Activated T-cell treated with anti-CD3 and anti-CD28 coated beads for 48 hours (primary cell): Measurements from ENCODE around the gene GNAQ.

ENCODE experiments used
- DNase-seq: peaks from one replicate; pipeline ENCODE4 v3.0.0-alpha.2; 2020; ENCODE audit warnings: low read depth

Gene GNAQ

DNA sequence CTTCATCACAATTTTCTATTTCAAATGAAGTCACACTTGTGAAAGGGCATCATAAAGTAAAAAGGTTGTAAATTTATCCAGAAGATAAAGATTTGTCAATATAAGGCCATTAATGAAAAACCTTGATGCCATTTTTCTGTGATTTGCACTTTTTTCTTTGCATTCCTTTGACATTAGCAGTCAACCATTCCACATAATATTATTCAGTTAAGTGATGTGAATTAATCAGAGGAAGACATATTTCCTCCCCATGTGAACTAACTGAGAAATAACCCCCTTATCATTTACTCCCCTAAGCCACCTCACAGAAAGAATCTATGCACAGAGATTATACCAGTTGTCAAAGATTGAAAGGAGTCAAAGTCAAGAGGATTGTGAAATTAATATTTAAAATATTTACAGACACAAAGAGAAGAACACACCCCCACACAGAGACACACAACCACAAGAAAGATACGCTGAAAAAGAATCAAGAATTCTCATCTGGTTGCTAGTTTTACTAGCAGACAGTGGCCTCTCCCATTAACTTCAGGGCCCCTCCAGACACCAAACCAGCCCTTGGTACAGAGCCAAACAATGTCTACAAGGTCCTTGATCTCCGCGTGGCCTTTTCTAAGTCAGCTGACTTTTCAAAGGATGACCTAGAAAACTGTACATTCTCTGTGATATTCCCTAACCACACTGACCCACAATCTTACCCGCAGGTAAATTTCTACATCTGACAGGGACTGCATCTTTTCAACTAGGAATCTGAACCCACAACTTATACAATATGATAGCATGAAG lies 29.5 kb downstream of the GNAQ start:
- no peak for DNase-seq

DNA sequence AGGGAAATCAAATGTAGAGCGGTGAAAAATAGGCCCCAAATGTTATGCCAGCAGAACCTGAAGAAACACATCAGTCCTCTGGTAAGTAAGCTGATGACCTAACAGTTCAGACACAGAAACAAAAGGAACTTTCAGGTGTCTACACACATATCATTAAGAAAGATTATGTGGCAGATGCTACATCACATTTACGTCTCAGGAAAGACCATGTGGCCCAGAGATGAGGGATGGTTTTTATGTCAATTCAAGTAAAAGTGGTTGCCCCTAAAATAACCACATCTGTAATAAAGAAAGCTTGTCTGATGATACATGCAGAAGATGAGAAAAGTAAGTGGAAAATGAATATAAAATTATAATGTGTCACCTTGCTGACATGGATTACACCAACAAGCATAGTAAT lies 31.4 kb downstream of the GNAQ start:
- DNase-seq: no peak

DNA sequence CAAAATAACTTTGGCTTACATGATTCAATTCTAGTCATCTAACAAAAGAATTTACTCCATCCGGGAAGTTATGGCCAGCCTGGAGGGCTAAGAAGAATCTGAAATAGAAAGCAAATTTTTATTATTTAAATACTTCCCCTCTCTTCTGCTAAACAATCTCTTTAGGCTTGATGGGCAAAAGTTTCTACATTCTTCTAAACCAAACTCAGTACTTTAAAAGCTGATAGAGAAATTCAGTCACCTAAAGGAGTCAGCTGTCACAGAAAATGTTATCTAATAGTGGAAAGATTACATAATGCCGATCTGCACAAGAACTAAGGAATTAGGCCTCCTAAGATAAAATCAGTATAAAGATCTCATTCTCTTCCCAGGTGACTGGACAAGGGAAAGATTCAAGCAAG lies 32.4 kb downstream of the GNAQ start:
- DNase-seq: no peak

DNA sequence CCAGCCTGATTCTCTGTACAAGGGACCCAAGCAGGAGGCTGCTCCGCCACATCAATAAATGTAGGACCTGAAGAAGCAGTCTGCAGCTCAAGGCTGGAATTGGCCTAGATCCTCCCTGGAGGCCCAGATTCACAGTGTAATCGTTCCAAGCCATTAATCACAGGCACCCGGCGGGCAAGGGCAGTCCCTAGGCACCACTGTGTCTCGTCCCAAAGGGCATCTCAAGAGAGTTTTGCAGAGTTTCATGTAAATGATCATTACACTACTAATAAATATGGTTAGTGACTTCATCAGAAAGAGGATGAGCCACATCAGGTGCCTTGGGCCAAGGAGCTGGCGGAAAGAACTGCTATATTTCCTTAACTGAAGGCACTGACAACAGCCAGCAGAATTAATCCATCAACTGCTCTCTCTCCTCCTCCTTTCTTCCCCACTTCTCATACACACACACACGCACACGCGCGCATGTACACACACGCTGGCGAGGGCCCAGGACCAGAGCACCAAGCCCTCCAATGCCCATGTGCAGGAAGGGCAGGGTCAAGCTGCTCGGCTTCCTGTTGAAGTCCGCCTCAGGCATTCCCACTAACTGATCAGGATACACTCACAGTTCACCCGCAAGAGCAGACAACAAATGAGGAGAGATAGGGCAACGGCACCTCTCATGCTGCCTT lies 33.9 kb downstream of the GNAQ start:
- no peak for DNase-seq

DNA sequence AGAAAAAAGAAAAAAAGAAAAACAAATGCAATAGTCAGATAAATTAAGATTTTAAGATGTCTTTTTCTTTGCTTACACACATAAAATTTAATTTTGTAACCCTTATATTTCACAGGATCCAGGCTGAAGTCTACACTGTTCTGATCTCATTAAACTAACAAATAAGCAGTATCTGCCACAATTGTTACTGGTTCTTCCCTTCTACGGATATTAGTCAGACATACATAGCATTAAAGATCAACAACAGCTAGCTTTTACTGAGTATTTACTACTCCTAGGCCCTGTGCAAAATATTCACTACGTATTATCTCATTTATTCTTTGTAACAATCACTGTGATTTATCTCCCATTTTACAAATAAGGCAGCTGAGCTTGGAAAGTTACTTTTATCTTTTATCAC lies 34.9 kb downstream of the GNAQ start:
- DNase-seq: no peak

- DNase-seq: no peak
These were observed 40.4 kb downstream of the GNAQ start for GRCh38 chr9:77991191-77991590.

- DNase-seq: no peak
These were observed 41.7 kb downstream of the GNAQ start for GRCh38 chr9:77989909-77990308.

GRCh38 chr9:77989458-77989857 lies 42.2 kb downstream of the GNAQ start:
- DNase-seq: no peak

GRCh38 chr9:77988630-77989029 lies 43.0 kb downstream of the GNAQ start:
- DNase-seq: no peak

GRCh38 chr9:77987880-77988525 lies 43.6 kb downstream of the GNAQ start:
- DNase-seq: no peak

GRCh38 chr9:77987081-77987656 lies 44.4 kb downstream of the GNAQ start:
- DNase-seq: no peak

DNA sequence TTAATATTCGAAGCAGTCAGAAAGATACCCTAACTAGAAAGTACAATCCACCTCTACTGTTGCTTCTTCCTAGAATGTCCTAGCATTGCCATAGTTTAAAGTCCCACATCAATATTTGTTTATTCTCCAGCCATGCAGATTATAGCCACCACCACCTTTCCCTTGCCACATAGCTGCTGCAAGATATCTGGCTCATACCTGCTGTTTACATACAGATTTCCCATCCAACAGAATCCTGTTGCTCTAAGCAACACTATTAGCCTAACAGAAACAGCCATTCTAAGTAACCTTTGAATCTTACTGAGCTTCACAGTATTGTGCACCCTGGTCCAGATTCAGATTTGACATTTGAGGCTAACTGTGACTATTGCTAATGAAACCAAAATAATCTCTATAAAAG lies 45.6 kb downstream of the GNAQ start:
- no peak for DNase-seq

- no peak for DNase-seq
These were observed 48.3 kb downstream of the GNAQ start for GRCh38 chr9:77983320-77983662.

- no peak for DNase-seq
These were observed 48.9 kb downstream of the GNAQ start for GRCh38 chr9:77982581-77983319.

- no peak for DNase-seq
These were observed 49.7 kb downstream of the GNAQ start for GRCh38 chr9:77981907-77982306.

DNA sequence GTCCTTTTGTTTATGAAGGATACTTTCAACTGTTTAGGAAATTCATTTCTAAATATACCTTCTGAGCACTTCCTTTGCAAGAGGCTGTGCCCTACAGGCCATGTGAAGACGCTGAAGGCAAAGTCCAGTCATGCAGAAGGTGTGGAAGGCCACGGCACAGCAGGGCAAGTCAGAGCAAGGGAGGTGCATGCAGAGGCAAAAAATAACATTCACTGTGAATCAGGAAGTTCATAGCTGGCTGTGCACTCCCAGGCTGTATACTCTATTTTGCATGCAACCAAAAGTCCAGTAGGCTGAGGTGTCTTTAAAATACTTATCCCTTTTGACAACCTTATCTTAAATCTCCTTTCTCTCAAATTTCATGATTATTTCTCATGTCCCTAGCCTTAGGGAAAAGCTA lies 50.3 kb downstream of the GNAQ start:
- DNase-seq: no peak

- DNase-seq: no peak
These were observed 51.0 kb downstream of the GNAQ start for GRCh38 chr9:77980622-77981021.

- no peak for DNase-seq
These were observed 53.4 kb downstream of the GNAQ start for GRCh38 chr9:77978086-77978781.

DNA sequence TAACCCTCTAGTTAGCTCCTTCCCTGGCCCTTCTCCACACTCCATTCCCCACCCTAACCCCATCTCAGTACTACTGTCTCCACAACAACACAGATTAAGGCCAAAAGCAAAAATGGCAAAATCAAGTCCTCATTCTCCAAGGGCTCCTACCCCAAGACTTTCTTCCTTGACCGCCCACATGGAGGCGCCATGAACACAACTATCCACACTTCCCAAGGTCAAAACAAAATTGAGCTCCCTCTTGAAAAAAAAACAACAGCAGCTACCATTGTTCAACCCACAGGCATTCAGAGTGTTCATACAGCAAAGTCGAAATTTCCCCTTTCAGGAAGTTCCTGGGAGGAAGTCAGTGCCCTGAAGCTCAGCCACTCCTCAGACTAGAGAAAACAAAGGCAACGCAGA lies 54.4 kb downstream of the GNAQ start:
- DNase-seq: peak; percentile 31

DNA sequence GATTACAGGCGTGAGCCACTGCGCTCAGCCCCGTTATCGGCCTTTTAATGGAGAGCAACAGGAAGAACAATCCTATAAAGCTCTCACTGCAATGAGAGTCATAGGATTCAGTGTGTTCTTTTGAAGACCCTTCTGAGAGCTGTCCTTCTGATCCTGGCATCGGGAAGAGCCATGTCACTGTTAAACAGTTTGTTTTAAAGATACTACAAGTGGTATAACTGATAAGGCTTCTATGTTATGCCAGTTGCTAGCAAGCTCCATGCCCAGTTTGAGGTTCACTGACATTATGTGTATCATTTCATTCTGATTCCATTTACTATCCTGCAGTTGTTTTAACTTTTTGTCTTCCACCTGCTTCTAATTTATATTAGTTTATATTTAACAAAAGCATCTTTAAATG lies 55.8 kb downstream of the GNAQ start:
- no peak for DNase-seq

- DNase-seq: no peak
These were observed 56.6 kb downstream of the GNAQ start for GRCh38 chr9:77975036-77975435.

DNA sequence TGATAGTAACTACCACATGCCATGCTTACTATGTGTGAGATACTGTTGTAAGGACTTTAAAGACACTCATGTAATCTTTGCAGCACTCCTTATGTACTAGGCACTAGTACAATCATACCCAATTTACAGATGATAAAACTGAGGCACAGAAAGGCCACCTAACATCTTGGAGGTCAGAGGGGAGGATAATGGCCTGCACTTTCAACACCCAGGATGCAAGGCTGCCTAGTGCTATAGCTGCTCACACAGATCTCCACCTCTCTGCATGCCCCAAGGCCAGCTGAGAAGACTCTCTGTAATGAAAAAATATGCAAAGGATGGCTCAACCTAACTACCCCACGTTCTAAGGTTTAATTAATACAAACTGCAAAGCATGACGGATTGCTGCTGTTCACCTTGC lies 57.2 kb downstream of the GNAQ start:
- DNase-seq: no peak
